HG02970 (cell line): Measurements from ENCODE around the gene TFR2.

Experiments
- ATAC-seq: cut with Tn5 transposase; IDR thresholded peaks from one replicate; pipeline ENCODE4 v1.9.1; 2021; ENCODE audit warnings: mild to moderate bottlenecking, moderate library complexity, moderate number of reproducible peaks; ENCODE audit not compliant: unreplicated experiment, low FRiP score

Gene TFR2

GRCh38 chr7:100574362-100575205, 66.8 kb downstream of the TFR2 start:
- ATAC-seq: no peak

GRCh38 chr7:100573691-100574361, 67.5 kb downstream of the TFR2 start, which contains the start of gene SAP25:
TSS of gene SAP25 (minus strand) at chr7:100573900. CDS start at chr7:100573742, 158 bp downstream.
- no peak for ATAC-seq

- no peak for ATAC-seq
These were observed 68.2 kb downstream of the TFR2 start for GRCh38 chr7:100572949-100573675.

GRCh38 chr7:100572281-100572948, 68.9 kb downstream of the TFR2 start:
- no peak for ATAC-seq

GRCh38 chr7:100571829-100572116, 69.6 kb downstream of the TFR2 start:
- ATAC-seq: no peak

DNA sequence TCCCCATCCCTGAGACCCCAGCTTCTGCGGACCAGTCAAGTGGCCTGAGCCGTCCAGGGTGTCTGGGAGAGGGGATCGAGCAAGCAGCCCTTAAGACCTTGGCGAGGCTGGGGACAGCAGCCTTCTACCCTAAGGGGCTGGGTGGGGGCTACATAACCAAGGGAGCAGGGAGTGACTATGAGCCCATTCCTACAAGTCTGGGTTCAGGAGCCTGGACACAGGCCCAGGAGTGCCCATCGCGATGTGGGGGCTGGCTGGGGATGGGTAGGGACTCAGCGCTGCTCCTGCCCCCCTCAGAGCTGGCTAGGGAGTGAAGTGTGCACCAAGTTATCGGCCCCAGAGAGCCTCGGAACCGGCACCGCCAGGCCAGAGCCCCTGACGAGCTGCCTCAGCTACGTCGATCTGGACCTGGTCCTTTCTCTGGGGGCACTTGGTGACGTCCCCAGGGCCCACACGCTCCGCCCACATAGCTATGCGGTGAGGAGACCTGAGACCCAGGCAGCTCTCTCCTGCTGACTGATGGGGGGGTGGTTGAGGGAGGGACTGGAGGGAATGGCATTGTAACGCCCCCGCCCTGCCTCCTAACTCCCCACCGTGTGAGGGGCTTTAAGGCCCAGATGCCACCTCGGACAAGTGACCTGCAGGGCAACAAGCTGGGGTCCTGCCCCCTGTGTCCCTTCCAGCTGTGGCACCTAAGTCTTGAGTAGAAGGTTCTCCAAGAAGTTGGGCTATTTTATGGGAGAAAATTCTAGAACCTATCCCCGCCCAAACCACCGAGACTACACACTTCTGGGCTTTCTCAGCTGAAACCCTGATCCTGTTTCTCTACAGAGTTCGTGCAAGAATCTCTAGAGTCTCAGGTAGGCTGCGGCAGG, 70.2 kb downstream of the TFR2 start:
- no peak for ATAC-seq
